HFFc6 (cell line): ENCODE results near the gene PRDM11. TPM values are rescaled to one million over a fixed set of nuclear protein-coding genes. Genes with fewer than 3 reads are reported as not detected.
A peak's percentile ranks its signal among the peaks of the same experiment; 100 is the strongest.

Experiments used
- DNase-seq: peaks from one replicate; pipeline ENCODE4 v3.0.0-alpha.2; 2018
- H3K27ac Mint-ChIP-seq: 2 replicates; pipeline ENCODE4 v1.8.0; 2020; ENCODE audit warnings: mild to moderate bottlenecking, mixed read lengths
- H3K27me3 Mint-ChIP-seq: 2 replicates; pipeline ENCODE4 v1.8.0; 2021; ENCODE audit warnings: mild to moderate bottlenecking, moderate library complexity, mixed read lengths; ENCODE audit not compliant: insufficient read depth
- H3K36me3 Mint-ChIP-seq: 2 replicates; pipeline ENCODE4 v1.8.0; 2021; ENCODE audit warnings: low read depth, mixed read lengths
- H3K4me1 Mint-ChIP-seq: 2 replicates; pipeline ENCODE4 v1.8.0; 2020; ENCODE audit warnings: low read depth, mixed read lengths
- H3K4me3 Mint-ChIP-seq: 2 replicates; pipeline ENCODE4 v1.8.0; 2020; ENCODE audit warnings: mild to moderate bottlenecking, moderate library complexity, mixed read lengths
- H3K9me3 Mint-ChIP-seq: 2 replicates; pipeline ENCODE4 v1.8.0; 2020; ENCODE audit warnings: mild to moderate bottlenecking, mixed read lengths
- total RNA-seq, 6 experiments: library from RNA; stranded (reverse); fragmentation: NEBNext Ultra II Directional; extraction: Animal tissue kit (Norgen Biotek cat#: 25700); gene quantifications; 2 replicates in 1 of 6; 3 replicates in 5 of 6; pipeline ENCODE4 v1.2.3, GENCODE V29; 2021
- TF ChIP-seq, protein P1 (sequence below): fragments of 200-600 bp; sonication (generic); IDR thresholded peaks from 2 replicates; pipeline ENCODE4 v1.5.0; 2021; ENCODE audit warnings: antibody characterized with exemption, mild to moderate bottlenecking

PRDM11 gene
- total RNA-seq, 6 experiments from 2014 or later, result 2.0 to 5.6 (median 2.7) TPM

GRCh38 chr11:45176996-45177395, 30.6 kb downstream of the PRDM11 start:
- peaks cover 12% of the 10 kb centered on the region for H3K27me3 Mint-ChIP-seq
- H3K27ac Mint-ChIP-seq, result no peak overlapping the region
- no peak overlapping the region for H3K4me3 Mint-ChIP-seq
- H3K36me3 Mint-ChIP-seq, result no peaks in the 10 kb centered on the region
- TF ChIP-seq, protein P1, sequence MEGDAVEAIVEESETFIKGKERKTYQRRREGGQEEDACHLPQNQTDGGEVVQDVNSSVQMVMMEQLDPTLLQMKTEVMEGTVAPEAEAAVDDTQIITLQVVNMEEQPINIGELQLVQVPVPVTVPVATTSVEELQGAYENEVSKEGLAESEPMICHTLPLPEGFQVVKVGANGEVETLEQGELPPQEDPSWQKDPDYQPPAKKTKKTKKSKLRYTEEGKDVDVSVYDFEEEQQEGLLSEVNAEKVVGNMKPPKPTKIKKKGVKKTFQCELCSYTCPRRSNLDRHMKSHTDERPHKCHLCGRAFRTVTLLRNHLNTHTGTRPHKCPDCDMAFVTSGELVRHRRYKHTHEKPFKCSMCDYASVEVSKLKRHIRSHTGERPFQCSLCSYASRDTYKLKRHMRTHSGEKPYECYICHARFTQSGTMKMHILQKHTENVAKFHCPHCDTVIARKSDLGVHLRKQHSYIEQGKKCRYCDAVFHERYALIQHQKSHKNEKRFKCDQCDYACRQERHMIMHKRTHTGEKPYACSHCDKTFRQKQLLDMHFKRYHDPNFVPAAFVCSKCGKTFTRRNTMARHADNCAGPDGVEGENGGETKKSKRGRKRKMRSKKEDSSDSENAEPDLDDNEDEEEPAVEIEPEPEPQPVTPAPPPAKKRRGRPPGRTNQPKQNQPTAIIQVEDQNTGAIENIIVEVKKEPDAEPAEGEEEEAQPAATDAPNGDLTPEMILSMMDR, result no peak
- no peak for DNase-seq
- no peaks in the 10 kb centered on the region for H3K9me3 Mint-ChIP-seq
- H3K4me1 Mint-ChIP-seq, result peaks cover 14% of the 10 kb centered on the region

DNA sequence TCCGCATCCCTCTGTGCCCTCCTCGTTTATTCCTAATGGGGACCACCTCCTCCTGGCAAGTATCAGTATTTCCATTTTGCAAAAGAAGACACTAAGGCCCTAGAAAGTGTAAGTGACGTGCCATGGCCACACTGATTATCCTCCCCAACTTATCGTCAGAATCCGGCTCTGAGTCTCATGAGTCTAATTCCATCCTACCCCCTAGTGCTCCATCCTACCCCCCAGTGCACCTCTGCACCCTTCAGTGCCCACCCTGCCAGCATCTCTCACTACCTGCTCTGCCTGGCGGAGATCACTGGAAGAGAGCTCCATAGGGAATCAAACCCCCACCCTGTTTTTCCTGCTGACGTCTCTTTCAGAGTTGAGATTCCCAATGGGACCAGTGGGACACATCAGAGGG, 31.8 kb downstream of the PRDM11 start:
- Mint-ChIP-seq H3K4me1 (peaks cover 14% of the 10 kb centered on the region), H3K27ac (no peak overlapping the region), H3K27me3 (peaks cover 12% of the 10 kb centered on the region), H3K36me3 (no peaks in the 10 kb centered on the region), H3K9me3 (no peaks in the 10 kb centered on the region), H3K4me3 (no peak overlapping the region)
- DNase-seq, result no peak
- TF ChIP-seq, protein P1, result no peak

DNA sequence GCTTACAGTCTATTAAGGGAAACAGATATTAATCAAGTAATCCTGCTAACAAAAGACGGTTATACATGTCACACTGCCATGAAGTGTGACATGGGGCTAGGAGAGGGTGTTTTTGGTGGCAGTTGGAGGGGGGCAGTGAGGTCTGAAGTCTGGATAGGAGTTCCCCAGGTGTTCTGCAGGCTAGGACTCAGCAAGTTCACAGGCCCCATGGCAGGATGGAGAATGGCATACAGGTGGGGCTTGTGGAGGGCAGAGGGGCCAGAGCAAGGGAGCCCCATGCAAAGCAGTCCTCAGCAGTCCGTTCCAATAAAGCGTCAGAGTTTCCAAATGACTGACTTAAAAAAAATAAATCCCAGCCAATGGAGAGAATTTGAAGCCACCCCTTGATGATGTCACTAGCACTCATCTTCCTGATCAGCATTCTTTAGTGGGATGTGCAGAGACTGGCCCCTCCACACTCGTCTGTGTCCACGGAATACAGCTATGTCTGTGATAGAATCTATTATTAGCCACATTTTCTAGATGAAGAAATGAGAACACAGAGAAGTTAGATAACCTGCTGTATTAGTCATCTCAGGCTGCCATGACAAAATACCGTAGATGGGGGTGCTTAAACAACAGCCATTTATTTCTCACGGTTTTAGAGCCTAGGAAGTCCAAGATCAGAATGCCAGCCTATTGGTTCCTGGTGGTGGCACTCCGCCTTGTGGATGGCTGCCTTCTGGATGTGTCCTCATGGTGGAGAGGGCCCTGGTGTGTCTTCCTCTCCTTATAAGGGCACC, 32.6 kb downstream of the PRDM11 start:
- no peaks in the 10 kb centered on the region for H3K36me3 Mint-ChIP-seq
- no peak overlapping the region for H3K4me3 Mint-ChIP-seq
- TF ChIP-seq, protein P1, result no peak
- peak; percentile 57 for DNase-seq
- no peak overlapping the region; the same call in 1 of the 2 replicates for H3K27ac Mint-ChIP-seq
- H3K4me1 Mint-ChIP-seq, result peaks cover 14% of the 10 kb centered on the region
- peaks cover 12% of the 10 kb centered on the region for H3K27me3 Mint-ChIP-seq
- H3K9me3 Mint-ChIP-seq, result no peaks in the 10 kb centered on the region

- Mint-ChIP-seq H3K4me3 (peak overlapping the region; percentile 78), H3K27ac (no peak overlapping the region; the same call in 1 of the 2 replicates), H3K36me3 (no peaks in the 10 kb centered on the region), H3K9me3 (no peaks in the 10 kb centered on the region), H3K27me3 (peaks cover 12% of the 10 kb centered on the region), H3K4me1 (peaks cover 14% of the 10 kb centered on the region)
- DNase-seq, result no peak
- TF ChIP-seq, protein P1, result no peak
Observed at GRCh38 chr11:45179686-45180178, 33.3 kb downstream of the PRDM11 start.

- Mint-ChIP-seq H3K36me3 (no peaks in the 10 kb centered on the region), H3K4me3 (peak overlapping the region; percentile 78), H3K4me1 (peaks cover 14% of the 10 kb centered on the region), H3K27ac (no peak overlapping the region; the same call in 1 of the 2 replicates), H3K9me3 (no peaks in the 10 kb centered on the region), H3K27me3 (peaks cover 12% of the 10 kb centered on the region)
- peak; percentile 13 for DNase-seq
- TF ChIP-seq, protein P1, result peak; percentile 59; the same call in 1 of the 2 replicates
Observed at GRCh38 chr11:45180179-45180847, 33.9 kb downstream of the PRDM11 start.
